HG03469 (cell line): ENCODE data around the gene ARHGAP6.

Source experiments
- ATAC-seq: cut with Tn5 transposase; IDR thresholded peaks from one replicate; pipeline ENCODE4 v1.9.1; 2021; ENCODE audit warnings: mild to moderate bottlenecking, moderate library complexity, moderate number of reproducible peaks; ENCODE audit not compliant: unreplicated experiment

ARHGAP6 gene

GRCh38 chrX:11193035-11193469, 472.7 kb downstream of the ARHGAP6 start:
- no peak for ATAC-seq

GRCh38 chrX:11190745-11191510, 474.8 kb downstream of the ARHGAP6 start:
- ATAC-seq = no peak

GRCh38 chrX:11189097-11189496, 476.6 kb downstream of the ARHGAP6 start:
- no peak for ATAC-seq

- no peak for ATAC-seq
These were observed 477.1 kb downstream of the ARHGAP6 start for GRCh38 chrX:11188664-11189063.

GRCh38 chrX:11187001-11187400, 478.7 kb downstream of the ARHGAP6 start:
- no peak for ATAC-seq

- ATAC-seq = no peak
These were observed 479.9 kb downstream of the ARHGAP6 start for GRCh38 chrX:11185861-11186260.

GRCh38 chrX:11180571-11180970, 485.1 kb downstream of the ARHGAP6 start:
- ATAC-seq = no peak

- ATAC-seq = no peak
These were observed 493.3 kb downstream of the ARHGAP6 start for GRCh38 chrX:11172415-11172814.

- ATAC-seq = no peak
These were observed 493.8 kb downstream of the ARHGAP6 start for GRCh38 chrX:11171956-11172355.

GRCh38 chrX:11164433-11164832, 501.3 kb downstream of the ARHGAP6 start:
- ATAC-seq = no peak

- no peak for ATAC-seq
These were observed 506.6 kb downstream of the ARHGAP6 start for GRCh38 chrX:11159149-11159548.

- ATAC-seq = no peak
These were observed 513.7 kb downstream of the ARHGAP6 start for GRCh38 chrX:11151799-11152559.

GRCh38 chrX:11148401-11148800, 517.3 kb downstream of the ARHGAP6 start:
- no peak for ATAC-seq

- ATAC-seq = no peak
These were observed 519.3 kb downstream of the ARHGAP6 start for GRCh38 chrX:11146411-11146810.

- no peak for ATAC-seq
These were observed 521.6 kb downstream of the ARHGAP6 start for GRCh38 chrX:11143931-11144678.

GRCh38 chrX:11138498-11139390, 527.0 kb downstream of the ARHGAP6 start:
- no peak for ATAC-seq

GRCh38 chrX:11137543-11138139, 528.1 kb downstream of the ARHGAP6 start:
- no peak for ATAC-seq

- no peak for ATAC-seq
These were observed 530.0 kb downstream of the ARHGAP6 start for GRCh38 chrX:11135564-11136185.

- no peak for ATAC-seq
These were observed 534.6 kb downstream of the ARHGAP6 start for GRCh38 chrX:11131146-11131545.

GRCh38 chrX:11130136-11130535, 535.6 kb downstream of the ARHGAP6 start:
- ATAC-seq = no peak
